Lung (tissue), 12 donors: ENCODE results near the gene TTC19. TPM values are rescaled to one million over a fixed set of nuclear protein-coding genes. Genes with fewer than 3 reads are reported as not detected.
"Not testable (repeated sequence)": the region's sequence is repeated elsewhere in the genome, so short reads cannot be mapped to it uniquely, and the experiment has no call there.

ENCODE experiments used
- ATAC-seq: fragments of 200-7000 bp; cut with Tn5 transposase; one replicate; pipeline ENCODE4 v1.9.1; 2020; ENCODE audit warnings: moderate number of reproducible peaks; ENCODE audit not compliant: insufficient read depth, low FRiP score
- DNase-seq, 3 donors: peaks; one replicate each; pipeline ENCODE4 v3.0.0-alpha.2; 2013 to 2017
- H3K27ac ChIP-seq, 2 donors: one replicate each; pipeline ENCODE4 v1.5.1; 2013; ENCODE audit warnings: mild to moderate bottlenecking in 2 of 2, moderate library complexity in 2 of 2, control low read depth in 1 of 2, inconsistent platforms in 1 of 2, low read depth in 1 of 2, low read length in 1 of 2
- H3K27me3 ChIP-seq, 3 donors: one replicate each; pipeline ENCODE4 v1.5.1; 2013; ENCODE audit warnings: low read length in 2 of 3; ENCODE audit not compliant: control insufficient read depth in 3 of 3, insufficient read depth in 3 of 3
- H3K36me3 ChIP-seq, 4 donors: one replicate each; pipeline ENCODE4 v1.5.1; 2013; ENCODE audit warnings: low read length in 4 of 4, mild to moderate bottlenecking in 1 of 4, moderate library complexity in 1 of 4; ENCODE audit not compliant: control insufficient read depth in 4 of 4, insufficient read depth in 4 of 4
- H3K4me1 ChIP-seq, 5 donors: one replicate each; pipeline ENCODE4 v1.5.1; 2013; ENCODE audit warnings: low read length in 5 of 5, mild to moderate bottlenecking in 2 of 5, moderate library complexity in 1 of 5; ENCODE audit not compliant: control insufficient read depth in 5 of 5, insufficient read depth in 5 of 5
- H3K4me3 ChIP-seq: one replicate; pipeline ENCODE4 v1.5.1; 2013; ENCODE audit warnings: mild to moderate bottlenecking, control low read depth, moderate library complexity
- H3K9ac ChIP-seq, 2 donors: one replicate each; pipeline ENCODE4 v1.5.1; 2013; ENCODE audit warnings: low read length in 2 of 2, control low read depth in 1 of 2; ENCODE audit not compliant: insufficient read depth in 1 of 2
- H3K9me3 ChIP-seq, 4 donors: one replicate each; pipeline ENCODE4 v1.5.1; 2013; ENCODE audit warnings: low read length in 3 of 4, mild to moderate bottlenecking in 1 of 4, moderate library complexity in 1 of 4; ENCODE audit not compliant: control insufficient read depth in 4 of 4, insufficient read depth in 3 of 4
- CTCF ChIP-seq: IDR thresholded peaks from 2 replicates; pipeline ENCODE4 v1.5.1; 2012; ENCODE audit warnings: mild to moderate bottlenecking; ENCODE audit errors: control extremely low read depth, extremely low read depth
- WGBS, 2 donors: extraction: QIAGEN DNeasy Blood & Tissue Kit; methylation state at CpG; one replicate each; pipeline ENCODE4 v1.1.7; 2013; 5-methylcytosine and 5-hydroxymethylcytosine counted together
- polyA plus RNA-seq, 2 donors: library from polyadenylated mRNA; stranded (reverse); fragments of 200-250 nt; gene quantifications; one replicate each; pipeline ENCODE4 v1.2.1, GENCODE V29; 2013
- total RNA-seq, 2 donors: library from RNA; depleted of rRNA in 1 of 2; stranded (reverse); fragments of >200 nt in 1 of 2; gene quantifications; one replicate each; pipeline ENCODE4 v1.2.1, GENCODE V29; 2014 to 2021
- donor health status: control.
- donor health status: control.
- donor health status: Bipolar disorder and iron deficiency.
- donor health status: healthy.
- donor health status: DM: yes; HTN: yes; CAD: no.

The TTC19 gene
- total and polyA plus RNA-seq, 4 donors = 19.1 to 80.1 (median 35.3) TPM

- no peak overlapping the region for H3K9ac ChIP-seq
- H3K27ac ChIP-seq = no peak overlapping the region
- H3K4me3 ChIP-seq = no peak overlapping the region
- 84 to 86% methylated on average over 6 of the region's 6 CpGs for WGBS, 2 donors
- H3K9me3 ChIP-seq = no peaks in the 10 kb centered on the region
- peaks cover 0 to 3% (median 0%) of the 10 kb centered on the region in 5 donors for H3K4me1 ChIP-seq
- no peak for TF ChIP-seq CTCF
- ATAC-seq (no peak), DNase-seq (no peak)
- peaks cover 11 to 20% (median 13%) of the 10 kb centered on the region in 4 donors for H3K36me3 ChIP-seq
- H3K27me3 ChIP-seq = no peaks in the 10 kb centered on the region
Measured at GRCh38 chr17:15973834-15974233, 25.8 kb upstream of the TTC19 start.

GRCh38 chr17:15977894-15978293, 21.7 kb upstream of the TTC19 start:
- peaks cover 13 to 42% (median 23%) of the 10 kb centered on the region in 4 donors for H3K36me3 ChIP-seq
- 96 to 98% methylated on average over 2 of the region's 2 CpGs for WGBS, 2 donors
- no peak for TF ChIP-seq CTCF

GRCh38 chr17:15978606-15979005, 21.0 kb upstream of the TTC19 start:
- ATAC-seq (no peak), DNase-seq (no peak)
- Histone ChIP-seq H3K36me3 (peaks cover 13 to 42% (median 24%) of the 10 kb centered on the region in 4 donors), H3K4me1 (no peaks in the 10 kb centered on the region), H3K9ac (no peak overlapping the region), H3K9me3 (no peaks in the 10 kb centered on the region), H3K27me3 (no peaks in the 10 kb centered on the region), H3K4me3 (no peak overlapping the region), H3K27ac (no peak overlapping the region)
- 88 to 94% methylated on average over 1 of the region's 1 CpG for WGBS, 2 donors
- no peak for TF ChIP-seq CTCF

More at GRCh38 chr17:15977894-15978293, 21.7 kb upstream of the TTC19 start:
- ATAC-seq = no peak
- H3K4me3 ChIP-seq = no peak overlapping the region
- no peaks in the 10 kb centered on the region for H3K27me3 ChIP-seq
- H3K9me3 ChIP-seq = no peaks in the 10 kb centered on the region
- no peak for DNase-seq
- H3K9ac ChIP-seq = no peak overlapping the region
- no peaks in the 10 kb centered on the region for H3K4me1 ChIP-seq
- no peak overlapping the region for H3K27ac ChIP-seq

GRCh38 chr17:15979013-15979412, 20.6 kb upstream of the TTC19 start:
- 66 to 78% methylated on average over 2 to 3 of the region's 4 CpGs for WGBS, 2 donors
- not testable (repeated sequence) for ATAC-seq
- H3K36me3 ChIP-seq = peaks cover 13 to 42% (median 24%) of the 10 kb centered on the region in 4 donors

More at GRCh38 chr17:15979013-15979412, 20.6 kb upstream of the TTC19 start:
- not testable (repeated sequence) for DNase-seq, H3K27me3 ChIP-seq, H3K9ac ChIP-seq, H3K27ac ChIP-seq, H3K4me3 ChIP-seq, H3K9me3 ChIP-seq, H3K4me1 ChIP-seq
